Hepatocyte (in vitro differentiated cells): ENCODE measurements around the gene PDE4D.

Experiments used
- EZH2 ChIP-seq: fragments of 200-600 bp; sonication (generic); IDR thresholded peaks from 2 replicates; pipeline ENCODE4 v1.6.1; 2016; ENCODE audit warnings: antibody characterized with exemption, mild to moderate bottlenecking, borderline replicate concordance
- EZH2phosphoT487 ChIP-seq: fragments of 200-600 bp; sonication (generic); IDR thresholded peaks from one replicate; pipeline ENCODE4 v1.6.1; 2018; ENCODE audit warnings: antibody characterized with exemption, mild to moderate bottlenecking, low read depth, moderate library complexity; ENCODE audit not compliant: unreplicated experiment, severe bottlenecking
- TF ChIP-seq, protein P1 (sequence below): fragments of 200-600 bp; sonication (generic); IDR thresholded peaks from 2 replicates; pipeline ENCODE4 v1.5.1; 2016; ENCODE audit warnings: antibody characterized with exemption, mild to moderate bottlenecking; ENCODE audit not compliant: poor library complexity

DNA sequence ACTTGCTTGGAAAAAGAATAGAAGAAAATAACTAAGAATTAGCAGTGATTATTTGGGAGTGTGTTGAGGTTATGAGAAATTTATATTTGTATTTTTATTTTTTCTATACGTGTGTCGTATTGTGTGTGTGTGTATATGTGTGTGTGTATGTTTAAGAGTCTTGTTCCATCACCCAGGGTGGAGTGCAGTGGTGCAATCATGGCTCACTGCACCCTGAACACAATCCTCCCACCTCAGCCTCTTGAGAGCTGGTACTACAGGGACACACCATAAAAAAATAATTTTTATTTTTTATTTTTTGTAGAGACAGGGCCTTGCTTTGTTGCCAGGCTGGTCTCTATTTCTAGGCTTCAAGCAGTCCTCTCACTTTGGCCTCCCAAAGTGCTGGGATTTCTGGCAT, 643.8 kb downstream of the PDE4D start:
- no peak for TF ChIP-seq EZH2
- TF ChIP-seq, protein P1, sequence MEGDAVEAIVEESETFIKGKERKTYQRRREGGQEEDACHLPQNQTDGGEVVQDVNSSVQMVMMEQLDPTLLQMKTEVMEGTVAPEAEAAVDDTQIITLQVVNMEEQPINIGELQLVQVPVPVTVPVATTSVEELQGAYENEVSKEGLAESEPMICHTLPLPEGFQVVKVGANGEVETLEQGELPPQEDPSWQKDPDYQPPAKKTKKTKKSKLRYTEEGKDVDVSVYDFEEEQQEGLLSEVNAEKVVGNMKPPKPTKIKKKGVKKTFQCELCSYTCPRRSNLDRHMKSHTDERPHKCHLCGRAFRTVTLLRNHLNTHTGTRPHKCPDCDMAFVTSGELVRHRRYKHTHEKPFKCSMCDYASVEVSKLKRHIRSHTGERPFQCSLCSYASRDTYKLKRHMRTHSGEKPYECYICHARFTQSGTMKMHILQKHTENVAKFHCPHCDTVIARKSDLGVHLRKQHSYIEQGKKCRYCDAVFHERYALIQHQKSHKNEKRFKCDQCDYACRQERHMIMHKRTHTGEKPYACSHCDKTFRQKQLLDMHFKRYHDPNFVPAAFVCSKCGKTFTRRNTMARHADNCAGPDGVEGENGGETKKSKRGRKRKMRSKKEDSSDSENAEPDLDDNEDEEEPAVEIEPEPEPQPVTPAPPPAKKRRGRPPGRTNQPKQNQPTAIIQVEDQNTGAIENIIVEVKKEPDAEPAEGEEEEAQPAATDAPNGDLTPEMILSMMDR: no peak
- TF ChIP-seq EZH2phosphoT487: no peak
